HepG2 (cell line): Measurements from ENCODE around the gene SLC17A6. TPM values are rescaled to one million over a fixed set of nuclear protein-coding genes. Genes with fewer than 3 reads are reported as not detected.

ENCODE experiments used
- ATAC-seq: fragments of 200-7000 bp; cut with Tn5 transposase; 3 replicates; pipeline ENCODE4 v1.9.1; 2020; ENCODE audit warnings: mild to moderate bottlenecking, moderate library complexity
- BruUV-seq: library from RNA; stranded (reverse); fragments of 400-500 nt; replicated peaks from 2 replicates; lab custom pipeline; 2021; lab: Mats Ljungman, UMichigan
- CTCF ChIA-PET: fragments of 300-600 bp; formaldehyde crosslinking; extraction: SDS; loops from one replicate; lab custom pipeline; 2021; ENCODE audit warnings: low total read pairs, inconsistent platforms, low intra/inter-chr PET ratio; lab: Yijun Ruan, JAX
- POLR2A ChIA-PET: fragments of 350-600 bp; sonication (Branson Sonifier 250); formaldehyde crosslinking; loops from one replicate; lab custom pipeline; 2020; ENCODE audit warnings: antibody characterized with exemption, inconsistent platforms; lab: Yijun Ruan, JAX
- DNase-seq: peaks from one replicate; pipeline ENCODE4 v3.0.0-alpha.2; 2015; ENCODE audit warnings: low spot score
- FAIRE-seq: peaks from 3 replicates; lab custom pipeline; 2011; peaks lifted over from hg19 to GRCh38; lab: Jason Lieb, UNC
- H2AFZ ChIP-seq: one replicate; pipeline ENCODE4 v1.6.1; 2011; ENCODE audit warnings: low read length, inconsistent platforms
- H3K27ac ChIP-seq: fragments of 300-600 bp; 3 replicates; pipeline ENCODE4 v1.8.0; 2011; ENCODE audit warnings: mixed run types, mild to moderate bottlenecking, mixed read lengths, low read length, inconsistent platforms; ENCODE audit not compliant: insufficient read depth; ENCODE audit errors: extremely low read length
- H3K27me3 ChIP-seq, 2 experiments: fragments of 200-600 bp in 1 of 2; 2 replicates in 1 of 2; 3 replicates in 1 of 2; pipeline versions ENCODE4 v1.6.0 to v1.8.0; 2011; ENCODE audit warnings: low read length in 2 of 2, mild to moderate bottlenecking in 2 of 2, moderate library complexity in 2 of 2, inconsistent platforms in 1 of 2; ENCODE audit not compliant: insufficient read depth in 2 of 2, control insufficient read depth in 1 of 2
- H3K36me3 ChIP-seq, 2 experiments: fragments of 200-600 bp in 1 of 2; replicated peaks in 1 of 2; 2 replicates in 1 of 2; 3 replicates in 1 of 2; pipeline versions ENCODE4 v1.5.1 to v1.8.0; 2011; ENCODE audit warnings: low read length in 2 of 2, inconsistent platforms in 1 of 2; ENCODE audit not compliant: insufficient read depth in 2 of 2, control insufficient read depth in 1 of 2
- H3K4me1 ChIP-seq: 2 replicates; pipeline ENCODE4 v1.5.1; 2012; ENCODE audit warnings: low read length, inconsistent platforms; ENCODE audit not compliant: insufficient read depth
- H3K4me2 ChIP-seq: 2 replicates; pipeline ENCODE4 v1.6.0; 2011; ENCODE audit warnings: low read depth, low read length, inconsistent platforms
- H3K4me3 ChIP-seq, 3 experiments: fragments of 200-600 bp in 1 of 3; sonication (generic), shearing (Covaris generic) in 1 of 3; replicated peaks in 1 of 3; 2 replicates each; pipeline ENCODE4 v1.5.1; 2011 to 2016; ENCODE audit warnings: low read length in 3 of 3, inconsistent platforms in 2 of 3, low read depth in 2 of 3, mild to moderate bottlenecking in 2 of 3, control low read depth in 1 of 3, mixed read lengths in 1 of 3; ENCODE audit not compliant: insufficient read depth in 1 of 3
- H3K79me2 ChIP-seq: one replicate; pipeline ENCODE4 v1.6.1; 2011; ENCODE audit warnings: low read length, inconsistent platforms; ENCODE audit not compliant: insufficient read depth
- H3K9ac ChIP-seq: 2 replicates; pipeline ENCODE4 v1.6.0; 2011; ENCODE audit warnings: mild to moderate bottlenecking, low read depth, low read length, inconsistent platforms; ENCODE audit not compliant: insufficient read depth
- H3K9me3 ChIP-seq: 2 replicates; pipeline ENCODE4 v1.5.1; 2012; ENCODE audit warnings: mild to moderate bottlenecking, low read length
- H4K20me1 ChIP-seq: 2 replicates; pipeline ENCODE4 v1.6.0; 2011; ENCODE audit warnings: inconsistent platforms, mild to moderate bottlenecking, low read length, moderate library complexity; ENCODE audit not compliant: insufficient read depth
- CENPBD1 ChIP-seq: sonication (generic); formaldehyde crosslinking; IDR thresholded peaks from 2 replicates; pipeline ENCODE4 v1.8.0; 2022; ENCODE audit warnings: missing genetic modification reagents, low read depth, mild to moderate bottlenecking, borderline replicate concordance
- GABPB1 ChIP-seq: IDR thresholded peaks from 2 replicates; pipeline ENCODE4 v1.6.1; 2016; ENCODE audit warnings: mild to moderate bottlenecking, missing genetic modification reagents, moderate library complexity, missing compliant biosample characterization
- HOXA3 ChIP-seq: sonication (generic); formaldehyde crosslinking; IDR thresholded peaks from 2 replicates; pipeline ENCODE4 v1.5.0; 2020; ENCODE audit warnings: missing genetic modification reagents
- MZF1 ChIP-seq: sonication (generic); formaldehyde crosslinking; IDR thresholded peaks from 2 replicates; pipeline ENCODE4 v1.8.1; 2023; ENCODE audit warnings: mild to moderate bottlenecking, missing genetic modification reagents, borderline replicate concordance
- NFE2 ChIP-seq: sonication (generic); formaldehyde crosslinking; IDR thresholded peaks from 2 replicates; pipeline ENCODE4 v1.4.0; 2020; ENCODE audit warnings: missing genetic modification reagents
- NFE2L2 ChIP-seq: fragments of 150-350 bp; IDR thresholded peaks from 2 replicates; pipeline ENCODE4 v1.6.1; 2014; ENCODE audit warnings: low read length
- SOX6 ChIP-seq, 2 experiments: fragments of 450-650 bp in 1 of 2; sonication (generic) in 1 of 2; formaldehyde crosslinking in 1 of 2; IDR thresholded peaks; 2 replicates each; pipeline versions ENCODE4 v1.4.0 to v1.6.1; 2017 to 2020; ENCODE audit warnings: antibody characterized with exemption in 1 of 2, mild to moderate bottlenecking in 1 of 2, missing genetic modification reagents in 1 of 2
- YEATS4 ChIP-seq: sonication (generic); formaldehyde crosslinking; IDR thresholded peaks from 2 replicates; pipeline ENCODE4 v1.4.0; 2020; ENCODE audit warnings: missing genetic modification reagents, borderline replicate concordance
- ZNF292 ChIP-seq: sonication (generic); formaldehyde crosslinking; IDR thresholded peaks from 2 replicates; pipeline ENCODE4 v1.8.1; 2022; ENCODE audit warnings: mild to moderate bottlenecking, low read depth, missing genetic modification reagents, borderline replicate concordance
- ZNF589 ChIP-seq: sonication (generic); formaldehyde crosslinking; conservative IDR thresholded peaks from 2 replicates; pipeline ENCODE4 v1.8.0; 2022; ENCODE audit warnings: mild to moderate bottlenecking, moderate library complexity, missing genetic modification reagents
- in situ Hi-C: cut with HindIII; loops from 2 replicates; pipeline ENCODE4 v1.10.0; 2017; ENCODE audit warnings: low pct_unique_long_range_greater_than_20kb; ENCODE audit not compliant: extremely low pct_ligation_motif_present
- intact Hi-C: fragments of 100-400 bp; cut with micrococcal nuclease; formaldehyde crosslinking; loops from one replicate; pipeline ENCODE4 v1.10.0; 2022; ENCODE audit not compliant: unreplicated experiment
- polyA plus RNA-seq, 8 experiments: library from polyadenylated mRNA; depleted of rRNA in 3 of 8; stranded (reverse) in 7 of 8; unstranded in 1 of 8; fragments of >200 nt; fragmentation: Illumina TruSeq in 4 of 8; extraction: Trizol in 4 of 8; gene quantifications; 2 replicates each; pipeline versions ENCODE4 v1.2.1 to v1.2.3, GENCODE V29; 2011 to 2016; ENCODE audit warnings: low read depth in 4 of 8, missing spikeins in 1 of 8, mixed read lengths in 1 of 8; ENCODE audit not compliant: insufficient read depth in 1 of 8
- total RNA-seq, 5 experiments: library from RNA; depleted of rRNA; stranded (reverse); fragments of >200 nt; fragmentation: Illumina TruSeq; extraction: Trizol; gene quantifications; 2 replicates each; pipeline ENCODE4 v1.2.3, GENCODE V29; 2016; ENCODE audit warnings: low read depth in 1 of 5

The SLC17A6 gene
- total and polyA plus RNA-seq, 2 of the 13 experiments (the other 11 are each of a cell fraction or from before 2014, with no cell fraction given): not detected

- TF ChIP-seq CENPBD1 (no peak), NFE2L2 (no peak), MZF1 (CRISPR knock-in tag) (no peak), SOX6 (IDR thresholded peaks at IDR 0.05) (no peak), SOX6 (CRISPR knock-in tag; IDR thresholded peaks at IDR 0.05) (no peak), GABPB1 (CRISPR knock-in tag) (no peak), ZNF589 (no peak), YEATS4 (CRISPR knock-in tag) (no peak), NFE2 (no peak), HOXA3 (CRISPR knock-in tag) (no peak), ZNF292 (CRISPR knock-in tag) (no peak)
- ChIA-PET CTCF (no interaction called here), POLR2A (no interaction called here)
- intact Hi-C loops: no loop called here
- Histone ChIP-seq H3K27ac (no peak overlapping the region), H3K9me3 (no peaks in the 10 kb centered on the region), H3K36me3 (no peaks in the 10 kb centered on the region), H3K4me1 (no peaks in the 10 kb centered on the region), H3K9ac (no peak overlapping the region), H4K20me1 (no peaks in the 10 kb centered on the region; the same call in 1 of the 2 replicates), H2AFZ (no peak overlapping the region), H3K4me3 (no peak overlapping the region), H3K27me3 (no peaks in the 10 kb centered on the region), H3K79me2 (no peaks in the 10 kb centered on the region), H3K4me2 (no peak overlapping the region)
- no peak for DNase-seq
- ATAC-seq: no peak
- in situ Hi-C loops: loop anchor here (10.0 to 25.0 kb wide), 2 partner anchors 128 to 1665 kb away; no protein-coding TSS in a partner anchor
- BruUV-seq: no TSS peak
- no peak for FAIRE-seq
Measured at GRCh38 chr11:22302368-22302767, 35.8 kb upstream of the SLC17A6 start.
